ENCODE measurements around the gene TBC1D24. TPM values are rescaled to one million over a fixed set of nuclear protein-coding genes. Genes with fewer than 3 reads are reported as not detected.

TBC1D24 gene
- total RNA-seq, 3 donors from 2014 or later, result 6.9 to 14.3 (median 8.5) TPM

- H3K36me3 ChIP-seq (ENCODE audit: low read depth), result no peaks in the 10 kb centered on the region
- no peak overlapping the region for H3K4me3 ChIP-seq
- no peak for ATAC-seq
- no peaks in the 10 kb centered on the region for H3K9me3 ChIP-seq
- no peak for DNase-seq
- TF ChIP-seq CTCF (IDR thresholded peaks at IDR 0.05), result no peak
- intact Hi-C loops (cut with DNase I, micrococcal nuclease), result loop anchor here in 1 of 2 donors (10.0 kb wide), 1 partner anchor 160 kb away; no protein-coding TSS in a partner anchor
- H3K4me1 ChIP-seq (ENCODE audit: low read depth), result peaks cover 6% of the 10 kb centered on the region
These were observed 20.1 kb downstream of the TBC1D24 start for GRCh38 chr16:2495041-2495440.

DNA sequence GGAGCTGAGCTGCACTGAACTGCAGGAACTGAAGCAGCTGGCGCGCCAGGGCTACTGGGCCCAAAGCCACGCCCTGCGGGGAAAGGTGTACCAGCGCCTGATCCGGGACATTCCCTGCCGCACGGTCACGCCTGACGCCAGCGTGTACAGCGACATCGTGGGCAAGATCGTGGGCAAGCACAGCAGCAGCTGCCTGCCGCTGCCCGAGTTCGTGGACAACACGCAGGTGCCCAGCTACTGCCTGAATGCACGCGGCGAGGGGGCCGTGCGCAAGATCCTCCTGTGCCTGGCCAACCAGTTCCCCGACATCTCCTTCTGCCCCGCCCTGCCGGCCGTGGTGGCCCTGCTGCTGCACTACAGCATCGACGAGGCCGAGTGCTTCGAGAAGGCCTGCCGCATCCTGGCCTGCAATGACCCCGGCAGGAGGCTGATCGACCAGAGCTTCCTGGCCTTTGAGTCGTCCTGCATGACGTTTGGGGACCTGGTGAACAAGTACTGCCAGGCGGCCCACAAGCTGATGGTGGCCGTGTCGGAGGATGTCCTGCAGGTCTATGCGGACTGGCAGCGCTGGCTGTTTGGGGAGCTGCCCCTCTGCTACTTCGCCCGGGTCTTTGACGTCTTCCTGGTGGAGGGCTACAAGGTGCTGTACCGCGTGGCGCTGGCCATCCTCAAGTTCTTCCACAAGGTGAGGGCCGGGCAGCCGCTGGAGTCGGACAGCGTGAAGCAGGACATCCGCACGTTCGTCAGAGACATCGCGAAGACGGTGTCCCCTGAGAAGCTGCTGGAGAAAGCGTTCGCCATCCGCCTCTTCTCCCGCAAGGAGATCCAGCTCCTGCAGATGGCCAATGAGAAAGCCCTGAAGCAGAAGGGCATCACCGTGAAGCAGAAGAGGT is 21.5 kb downstream of the TBC1D24 start:
- ATAC-seq (no peak), DNase-seq (peak in 1 of 3 donors; percentile 55)
- no peaks in the 10 kb centered on the region for H3K36me3 ChIP-seq (ENCODE audit: low read depth)
- H3K9me3 ChIP-seq, result no peaks in the 10 kb centered on the region
- intact Hi-C loops (cut with DNase I, micrococcal nuclease), result loop anchor here in 1 of 2 donors (10.0 kb wide), 1 partner anchor 162 kb away; no protein-coding TSS in a partner anchor
- peaks cover 8% of the 10 kb centered on the region for H3K4me1 ChIP-seq (ENCODE audit: low read depth)
- TF ChIP-seq CTCF (IDR thresholded peaks at IDR 0.05), result no peak
- no peak overlapping the region for H3K4me3 ChIP-seq

DNA sequence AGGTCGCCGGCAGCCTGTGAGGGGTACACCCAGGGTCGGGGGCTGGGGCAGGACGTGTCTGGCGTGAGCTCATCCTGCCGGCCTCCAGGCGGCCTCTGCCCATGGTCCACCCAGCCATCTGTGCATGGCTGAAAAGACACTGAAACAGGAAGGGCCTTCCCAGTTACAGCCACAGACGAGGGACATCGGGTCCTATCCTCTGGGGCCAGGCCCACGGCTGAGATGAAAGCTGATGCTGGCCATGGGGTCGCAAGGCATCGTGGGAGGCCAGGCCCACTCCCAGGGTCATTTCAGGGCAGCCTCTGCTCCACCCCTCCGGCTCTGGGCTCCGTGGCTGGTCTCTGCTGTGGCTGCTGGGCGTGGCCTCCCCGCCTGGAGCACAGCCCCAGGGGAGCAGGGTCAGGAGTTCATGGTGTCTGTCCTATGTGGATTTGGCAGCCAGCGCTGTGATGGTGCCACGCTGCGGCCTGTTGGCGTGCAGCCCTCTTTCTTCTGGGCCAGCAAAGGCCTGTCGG is 22.2 kb downstream of the TBC1D24 start:
- ATAC-seq, result peak; percentile 9
- intact Hi-C loops (cut with DNase I, micrococcal nuclease), result loop anchor here in 1 of 2 donors (10.0 kb wide), 1 partner anchor 162 kb away; no protein-coding TSS in a partner anchor
- Histone ChIP-seq H3K4me3 (no peak overlapping the region), H3K36me3 (ENCODE audit: low read depth) (no peaks in the 10 kb centered on the region), H3K4me1 (ENCODE audit: low read depth) (peaks cover 12% of the 10 kb centered on the region), H3K9me3 (no peaks in the 10 kb centered on the region)
- DNase-seq, result peak in 2 of 3 donors; percentile 38 to 61
- no peak for TF ChIP-seq CTCF (IDR thresholded peaks at IDR 0.05)

- no peaks in the 10 kb centered on the region for H3K9me3 ChIP-seq
- intact Hi-C loops (cut with DNase I, micrococcal nuclease), result loop anchor here in 1 of 2 donors (10.0 kb wide), 1 partner anchor 163 kb away; no protein-coding TSS in a partner anchor
- no peak overlapping the region for H3K4me3 ChIP-seq
- no peak for ATAC-seq
- DNase-seq, result no peak
- H3K4me1 ChIP-seq (ENCODE audit: low read depth), result peaks cover 12% of the 10 kb centered on the region
- no peaks in the 10 kb centered on the region for H3K36me3 ChIP-seq (ENCODE audit: low read depth)
- TF ChIP-seq CTCF (IDR thresholded peaks at IDR 0.05), result no peak
These were observed 23.0 kb downstream of the TBC1D24 start for GRCh38 chr16:2497695-2498484.

DNA sequence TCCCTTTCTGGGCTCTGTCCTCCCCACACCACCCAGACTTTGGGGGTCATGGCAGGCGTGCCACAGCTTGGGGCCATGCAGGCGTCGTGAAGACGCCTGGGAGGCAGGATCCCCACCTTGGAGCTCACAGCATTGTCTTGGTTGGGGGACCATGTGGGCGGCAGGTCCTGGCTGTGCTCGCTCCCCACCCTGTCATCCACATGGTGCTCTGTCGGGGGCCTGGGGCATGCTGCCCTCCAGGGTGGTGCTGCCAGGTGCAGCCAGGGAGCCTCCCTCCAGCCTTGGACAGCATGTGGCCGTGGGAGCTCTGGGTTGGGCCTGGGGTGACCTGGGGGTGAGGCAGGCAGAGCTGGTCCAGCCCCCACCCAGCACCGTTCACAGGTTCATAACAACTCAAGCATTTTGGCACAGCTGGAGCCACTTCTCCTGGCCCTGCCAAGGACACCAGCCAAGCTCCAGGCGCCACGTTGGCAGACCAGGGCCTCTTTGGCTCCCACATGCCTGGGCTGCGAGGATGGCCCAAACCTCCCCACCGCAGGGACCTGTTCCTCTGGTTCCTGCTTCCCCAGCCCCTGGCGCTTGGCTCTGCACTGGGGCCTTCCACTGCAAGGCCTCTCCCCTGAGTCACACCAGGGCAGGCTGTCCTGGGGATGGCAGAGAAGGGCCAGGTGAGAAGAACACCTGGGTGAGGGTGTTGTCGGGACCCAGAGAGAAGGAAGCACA is 23.8 kb downstream of the TBC1D24 start:
- intact Hi-C loops (cut with DNase I, micrococcal nuclease), result loop anchor here in 1 of 2 donors (10.0 kb wide), 1 partner anchor 164 kb away; no protein-coding TSS in a partner anchor
- no peak for DNase-seq
- ATAC-seq, result no peak
- no peaks in the 10 kb centered on the region for H3K9me3 ChIP-seq
- H3K4me1 ChIP-seq (ENCODE audit: low read depth), result peaks cover 12% of the 10 kb centered on the region
- no peak overlapping the region for H3K4me3 ChIP-seq
- TF ChIP-seq CTCF (IDR thresholded peaks at IDR 0.05), result no peak
- no peaks in the 10 kb centered on the region for H3K36me3 ChIP-seq (ENCODE audit: low read depth)
